SK-N-SH treated with all-trans-retinoic acid at 6 μM for 48 hours (cell line): ENCODE data around the gene GREB1L.

ENCODE experiments used
- ARNTL ChIP-seq: fragments of 450-650 bp; formaldehyde crosslinking; IDR thresholded peaks from 2 replicates; pipeline ENCODE4 v1.5.0; 2020; ENCODE audit warnings: low read depth, mild to moderate bottlenecking, moderate library complexity, borderline replicate concordance
- BACH2 ChIP-seq: fragments of 250-450 bp; sonication (Bioruptor Pico); IDR thresholded peaks from 2 replicates; pipeline ENCODE4 v1.9.0; 2021; ENCODE audit warnings: mild to moderate bottlenecking, borderline replicate concordance
- CSDC2 ChIP-seq: fragments of 250-450 bp; sonication (Bioruptor Pico); IDR thresholded peaks from 2 replicates; pipeline ENCODE4 v1.5.0; 2020; ENCODE audit warnings: mild to moderate bottlenecking, moderate library complexity
- GLIS3 ChIP-seq: fragments of 250-450 bp; sonication (Bioruptor Pico); IDR thresholded peaks from 2 replicates; pipeline ENCODE4 v1.5.0; 2020; ENCODE audit warnings: mild to moderate bottlenecking, moderate library complexity
- PPARA ChIP-seq: fragments of 250-450 bp; sonication (Bioruptor Pico); IDR thresholded peaks from 2 replicates; pipeline ENCODE4 v1.5.0; 2020; ENCODE audit warnings: mild to moderate bottlenecking, borderline replicate concordance
- TCF4 ChIP-seq: fragments of 250-450 bp; sonication (Bioruptor Pico); IDR thresholded peaks from 2 replicates; pipeline ENCODE4 v1.8.0; 2021; ENCODE audit warnings: mild to moderate bottlenecking, moderate library complexity, borderline replicate concordance
- ZFP3 ChIP-seq: fragments of 250-450 bp; sonication (Bioruptor Pico); IDR thresholded peaks from 2 replicates; pipeline ENCODE4 v1.5.0; 2020; ENCODE audit warnings: mild to moderate bottlenecking, moderate library complexity
- ZFP30 ChIP-seq: fragments of 450-650 bp; formaldehyde crosslinking; IDR thresholded peaks from 2 replicates; pipeline ENCODE4 v1.5.0; 2022; ENCODE audit warnings: mild to moderate bottlenecking, moderate library complexity
- ZNF565 ChIP-seq: fragments of 450-650 bp; formaldehyde crosslinking; conservative IDR thresholded peaks from 2 replicates; pipeline ENCODE4 v1.5.0; 2020; ENCODE audit warnings: low read depth, mild to moderate bottlenecking, moderate library complexity
- ZNF70 ChIP-seq: fragments of 450-650 bp; formaldehyde crosslinking; IDR thresholded peaks from 2 replicates; pipeline ENCODE4 v1.5.0; 2020; ENCODE audit warnings: mild to moderate bottlenecking, moderate library complexity
- TF ChIP-seq, protein P1 (sequence below): fragments of 250-450 bp; sonication (Bioruptor Pico); IDR thresholded peaks from 2 replicates; pipeline ENCODE4 v1.5.0; 2020; ENCODE audit warnings: mild to moderate bottlenecking, moderate library complexity
- TF ChIP-seq, protein P2 (sequence below): fragments of 250-450 bp; sonication (Bioruptor Pico); IDR thresholded peaks from 2 replicates; pipeline ENCODE4 v1.5.1; 2020; ENCODE audit warnings: low read depth, mild to moderate bottlenecking, moderate library complexity
- TF ChIP-seq, protein P3 (sequence below): fragments of 250-450 bp; sonication (Bioruptor Pico); IDR thresholded peaks from 2 replicates; pipeline ENCODE4 v1.5.1; 2021; ENCODE audit warnings: mild to moderate bottlenecking, moderate library complexity

DNA sequence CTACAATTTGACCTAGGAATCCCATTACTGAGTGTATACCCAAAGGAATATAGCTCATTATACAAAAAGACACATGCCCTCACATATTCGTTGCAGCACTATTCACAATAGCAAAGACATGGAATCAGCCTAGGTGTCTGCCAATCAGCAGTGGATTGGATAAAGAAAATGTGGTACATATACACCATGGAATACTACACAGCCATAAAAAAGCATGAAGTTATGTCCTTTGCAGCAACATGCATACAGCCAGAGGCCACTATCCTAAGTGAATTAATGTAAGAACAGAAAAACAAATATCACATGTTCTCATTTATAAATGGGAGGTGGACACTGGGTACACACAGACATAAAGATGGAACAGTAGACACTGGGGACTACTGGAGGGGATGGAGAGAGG is 54.0 kb downstream of the GREB1L start:
- TF ChIP-seq ZFP3 (CRISPR knock-in tag) = no peak
- TF ChIP-seq TCF4 = no peak
- TF ChIP-seq GLIS3 = no peak
- no peak for TF ChIP-seq ZNF70
- TF ChIP-seq, protein P1, sequence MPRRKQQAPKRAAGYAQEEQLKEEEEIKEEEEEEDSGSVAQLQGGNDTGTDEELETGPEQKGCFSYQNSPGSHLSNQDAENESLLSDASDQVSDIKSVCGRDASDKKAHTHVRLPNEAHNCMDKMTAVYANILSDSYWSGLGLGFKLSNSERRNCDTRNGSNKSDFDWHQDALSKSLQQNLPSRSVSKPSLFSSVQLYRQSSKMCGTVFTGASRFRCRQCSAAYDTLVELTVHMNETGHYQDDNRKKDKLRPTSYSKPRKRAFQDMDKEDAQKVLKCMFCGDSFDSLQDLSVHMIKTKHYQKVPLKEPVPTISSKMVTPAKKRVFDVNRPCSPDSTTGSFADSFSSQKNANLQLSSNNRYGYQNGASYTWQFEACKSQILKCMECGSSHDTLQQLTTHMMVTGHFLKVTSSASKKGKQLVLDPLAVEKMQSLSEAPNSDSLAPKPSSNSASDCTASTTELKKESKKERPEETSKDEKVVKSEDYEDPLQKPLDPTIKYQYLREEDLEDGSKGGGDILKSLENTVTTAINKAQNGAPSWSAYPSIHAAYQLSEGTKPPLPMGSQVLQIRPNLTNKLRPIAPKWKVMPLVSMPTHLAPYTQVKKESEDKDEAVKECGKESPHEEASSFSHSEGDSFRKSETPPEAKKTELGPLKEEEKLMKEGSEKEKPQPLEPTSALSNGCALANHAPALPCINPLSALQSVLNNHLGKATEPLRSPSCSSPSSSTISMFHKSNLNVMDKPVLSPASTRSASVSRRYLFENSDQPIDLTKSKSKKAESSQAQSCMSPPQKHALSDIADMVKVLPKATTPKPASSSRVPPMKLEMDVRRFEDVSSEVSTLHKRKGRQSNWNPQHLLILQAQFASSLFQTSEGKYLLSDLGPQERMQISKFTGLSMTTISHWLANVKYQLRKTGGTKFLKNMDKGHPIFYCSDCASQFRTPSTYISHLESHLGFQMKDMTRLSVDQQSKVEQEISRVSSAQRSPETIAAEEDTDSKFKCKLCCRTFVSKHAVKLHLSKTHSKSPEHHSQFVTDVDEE (CRISPR knock-in tag) = no peak
- TF ChIP-seq, protein P2, sequence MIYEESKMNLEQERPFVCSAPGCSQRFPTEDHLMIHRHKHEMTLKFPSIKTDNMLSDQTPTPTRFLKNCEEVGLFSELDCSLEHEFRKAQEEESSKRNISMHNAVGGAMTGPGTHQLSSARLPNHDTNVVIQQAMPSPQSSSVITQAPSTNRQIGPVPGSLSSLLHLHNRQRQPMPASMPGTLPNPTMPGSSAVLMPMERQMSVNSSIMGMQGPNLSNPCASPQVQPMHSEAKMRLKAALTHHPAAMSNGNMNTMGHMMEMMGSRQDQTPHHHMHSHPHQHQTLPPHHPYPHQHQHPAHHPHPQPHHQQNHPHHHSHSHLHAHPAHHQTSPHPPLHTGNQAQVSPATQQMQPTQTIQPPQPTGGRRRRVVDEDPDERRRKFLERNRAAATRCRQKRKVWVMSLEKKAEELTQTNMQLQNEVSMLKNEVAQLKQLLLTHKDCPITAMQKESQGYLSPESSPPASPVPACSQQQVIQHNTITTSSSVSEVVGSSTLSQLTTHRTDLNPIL (CRISPR knock-in tag) = no peak
- TF ChIP-seq, protein P3, sequence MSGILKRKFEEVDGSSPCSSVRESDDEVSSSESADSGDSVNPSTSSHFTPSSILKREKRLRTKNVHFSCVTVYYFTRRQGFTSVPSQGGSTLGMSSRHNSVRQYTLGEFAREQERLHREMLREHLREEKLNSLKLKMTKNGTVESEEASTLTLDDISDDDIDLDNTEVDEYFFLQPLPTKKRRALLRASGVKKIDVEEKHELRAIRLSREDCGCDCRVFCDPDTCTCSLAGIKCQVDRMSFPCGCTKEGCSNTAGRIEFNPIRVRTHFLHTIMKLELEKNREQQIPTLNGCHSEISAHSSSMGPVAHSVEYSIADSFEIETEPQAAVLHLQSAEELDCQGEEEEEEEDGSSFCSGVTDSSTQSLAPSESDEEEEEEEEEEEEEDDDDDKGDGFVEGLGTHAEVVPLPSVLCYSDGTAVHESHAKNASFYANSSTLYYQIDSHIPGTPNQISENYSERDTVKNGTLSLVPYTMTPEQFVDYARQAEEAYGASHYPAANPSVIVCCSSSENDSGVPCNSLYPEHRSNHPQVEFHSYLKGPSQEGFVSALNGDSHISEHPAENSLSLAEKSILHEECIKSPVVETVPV (CRISPR knock-in tag) = no peak
- TF ChIP-seq CSDC2 (CRISPR knock-in tag) = no peak
- no peak for TF ChIP-seq ZNF565 (CRISPR knock-in tag)
- TF ChIP-seq ZFP30 (CRISPR knock-in tag) = no peak
- TF ChIP-seq PPARA (CRISPR knock-in tag) = no peak
- TF ChIP-seq BACH2 (CRISPR knock-in tag) = no peak
- no peak for TF ChIP-seq ARNTL
